ENCODE data around the gene PAX2.

DNA sequence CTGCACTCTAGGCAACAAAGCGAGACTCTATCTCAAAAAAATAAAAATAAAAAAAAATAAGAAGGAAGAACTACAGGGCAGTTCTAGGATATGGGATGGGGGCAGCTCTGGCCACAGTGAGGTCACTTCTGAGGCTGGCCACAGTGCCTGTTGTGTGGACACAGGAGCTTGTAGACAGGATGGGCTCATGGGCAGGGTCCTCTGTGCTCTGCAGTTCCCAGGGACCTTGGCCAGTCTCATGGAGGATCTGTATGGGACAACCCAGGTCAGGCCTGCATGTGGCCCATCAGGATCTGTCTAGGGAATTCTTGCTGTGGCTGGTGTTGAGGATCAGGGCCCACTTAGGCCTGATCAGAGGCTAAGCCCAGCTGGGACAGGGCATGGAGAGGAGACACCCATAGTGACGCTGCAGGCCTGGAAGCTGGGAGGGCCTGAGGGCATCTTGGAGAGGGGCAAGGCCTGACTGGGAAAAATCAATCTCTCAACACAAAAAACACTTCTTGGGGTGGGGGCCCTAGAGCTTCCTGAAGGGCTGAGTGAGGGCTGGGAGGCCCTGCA lies 19.4 kb upstream of the PAX2 start:
- TF ChIP-seq, protein P1, sequence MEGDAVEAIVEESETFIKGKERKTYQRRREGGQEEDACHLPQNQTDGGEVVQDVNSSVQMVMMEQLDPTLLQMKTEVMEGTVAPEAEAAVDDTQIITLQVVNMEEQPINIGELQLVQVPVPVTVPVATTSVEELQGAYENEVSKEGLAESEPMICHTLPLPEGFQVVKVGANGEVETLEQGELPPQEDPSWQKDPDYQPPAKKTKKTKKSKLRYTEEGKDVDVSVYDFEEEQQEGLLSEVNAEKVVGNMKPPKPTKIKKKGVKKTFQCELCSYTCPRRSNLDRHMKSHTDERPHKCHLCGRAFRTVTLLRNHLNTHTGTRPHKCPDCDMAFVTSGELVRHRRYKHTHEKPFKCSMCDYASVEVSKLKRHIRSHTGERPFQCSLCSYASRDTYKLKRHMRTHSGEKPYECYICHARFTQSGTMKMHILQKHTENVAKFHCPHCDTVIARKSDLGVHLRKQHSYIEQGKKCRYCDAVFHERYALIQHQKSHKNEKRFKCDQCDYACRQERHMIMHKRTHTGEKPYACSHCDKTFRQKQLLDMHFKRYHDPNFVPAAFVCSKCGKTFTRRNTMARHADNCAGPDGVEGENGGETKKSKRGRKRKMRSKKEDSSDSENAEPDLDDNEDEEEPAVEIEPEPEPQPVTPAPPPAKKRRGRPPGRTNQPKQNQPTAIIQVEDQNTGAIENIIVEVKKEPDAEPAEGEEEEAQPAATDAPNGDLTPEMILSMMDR (IDR thresholded peaks at IDR 0.05), result no peak
- no peak for TF ChIP-seq EP300 (IDR thresholded peaks at IDR 0.05; ENCODE audit: low read depth)
